ENCODE data around the gene GREB1L. TPM values are rescaled to one million over a fixed set of nuclear protein-coding genes. Genes with fewer than 3 reads are reported as not detected.

GREB1L gene
- total RNA-seq, 1 donor = 25.0 TPM

GRCh38 chr18:21389903-21390302, 147.9 kb downstream of the GREB1L start:
- no peak for TF ChIP-seq CTCF (IDR thresholded peaks at IDR 0.05; ENCODE audit: insufficient read depth, low read depth, low read length)
- H3K4me3 ChIP-seq (ENCODE audit: low read depth, low read length) = no peak overlapping the region
- DNase-seq (ENCODE audit: low read depth) = no peak

GRCh38 chr18:21391074-21391673, 149.1 kb downstream of the GREB1L start:
- peak; percentile 24 for DNase-seq (ENCODE audit: low read depth)
- TF ChIP-seq CTCF (IDR thresholded peaks at IDR 0.05; ENCODE audit: insufficient read depth, low read depth, low read length) = no peak
- no peak overlapping the region for H3K4me3 ChIP-seq (ENCODE audit: low read depth, low read length)

GRCh38 chr18:21393986-21394385, 152.0 kb downstream of the GREB1L start:
- TF ChIP-seq CTCF (IDR thresholded peaks at IDR 0.05; ENCODE audit: insufficient read depth, low read depth, low read length) = no peak
- no peak overlapping the region for H3K4me3 ChIP-seq (ENCODE audit: low read depth, low read length)
- no peak for DNase-seq (ENCODE audit: low read depth)

GRCh38 chr18:21398121-21398520, 156.1 kb downstream of the GREB1L start:
- no peak overlapping the region for H3K4me3 ChIP-seq (ENCODE audit: low read depth, low read length)
- no peak for DNase-seq (ENCODE audit: low read depth)
- no peak for TF ChIP-seq CTCF (IDR thresholded peaks at IDR 0.05; ENCODE audit: insufficient read depth, low read depth, low read length)

GRCh38 chr18:21402272-21402671, 160.2 kb downstream of the GREB1L start:
- H3K4me3 ChIP-seq (ENCODE audit: low read depth, low read length) = no peak overlapping the region
- TF ChIP-seq CTCF (IDR thresholded peaks at IDR 0.05; ENCODE audit: insufficient read depth, low read depth, low read length) = no peak
- no peak for DNase-seq (ENCODE audit: low read depth)

- no peak for DNase-seq (ENCODE audit: low read depth)
- TF ChIP-seq CTCF (IDR thresholded peaks at IDR 0.05; ENCODE audit: insufficient read depth, low read depth, low read length) = no peak
- H3K4me3 ChIP-seq (ENCODE audit: low read depth, low read length) = no peak overlapping the region
Observed at GRCh38 chr18:21404426-21404825, 162.4 kb downstream of the GREB1L start.

GRCh38 chr18:21406116-21406515, 164.1 kb downstream of the GREB1L start:
- DNase-seq (ENCODE audit: low read depth) = no peak
- no peak overlapping the region for H3K4me3 ChIP-seq (ENCODE audit: low read depth, low read length)
- TF ChIP-seq CTCF (IDR thresholded peaks at IDR 0.05; ENCODE audit: insufficient read depth, low read depth, low read length) = no peak
